Prostate gland (tissue), 2 donors: ENCODE data around the gene GHR. TPM values are rescaled to one million over a fixed set of nuclear protein-coding genes. Genes with fewer than 3 reads are reported as not detected.

Experiments
- DNase-seq: peaks from one replicate; pipeline ENCODE4 v3.0.0-alpha.2; 2019; ENCODE audit warnings: low spot score
- H3K27ac ChIP-seq, 2 donors: fragments of 200-600 bp; sonication (generic); 2 replicates each; pipeline ENCODE4 v1.5.1; 2017 to 2019
- H3K27me3 ChIP-seq: fragments of 200-600 bp; sonication (generic); replicated peaks from 2 replicates; pipeline ENCODE4 v1.5.1; 2019; ENCODE audit not compliant: insufficient read depth
- H3K36me3 ChIP-seq, 2 donors: fragments of 200-600 bp; sonication (generic); 1 replicate in 1 of 2; 2 replicates in 1 of 2; pipeline versions ENCODE4 v1.5.1 to v1.8.1; 2017 to 2019
- H3K4me1 ChIP-seq: fragments of 200-600 bp; sonication (generic); replicated peaks from 2 replicates; pipeline ENCODE4 v1.5.1; 2019
- H3K4me3 ChIP-seq, 2 donors: fragments of 200-600 bp; sonication (generic); 2 replicates each; pipeline ENCODE4 v1.5.1; 2017 to 2019
- H3K9me3 ChIP-seq: fragments of 200-600 bp; sonication (generic); 2 replicates; pipeline ENCODE4 v1.5.1; 2017
- POLR2A ChIP-seq: fragments of 450-650 bp; IDR thresholded peaks from one replicate; pipeline ENCODE4 v1.6.1; 2016; ENCODE audit warnings: antibody characterized with exemption, mild to moderate bottlenecking
- POLR2AphosphoS5 ChIP-seq: sonication (generic); formaldehyde crosslinking; IDR thresholded peaks from one replicate; pipeline ENCODE4 v1.6.1; 2017; ENCODE audit warnings: antibody characterized with exemption
- WGBS: methylation state at CpG from one replicate; pipeline ENCODE4 v1.1.5; 2018; 5-methylcytosine and 5-hydroxymethylcytosine counted together
- intact Hi-C: fragments of 100-400 bp; cut with DNase I; formaldehyde crosslinking; loops from one replicate; pipeline ENCODE4 v1.14.2; 2022
- total RNA-seq, 2 donors: library from RNA; depleted of rRNA; stranded (reverse); fragments of >200 nt; gene quantifications; one replicate each; pipeline ENCODE4 v1.1.0, GENCODE V29; 2016
- TF ChIP-seq, protein P1 (sequence below), 4 experiments: fragments of 200-600 bp in 2 of 4; fragments of 450-650 bp in 2 of 4; sonication (generic) in 2 of 4; IDR thresholded peaks; 1 replicate in 3 of 4; 2 replicates in 1 of 4; pipeline ENCODE4 v1.5.1; 2016 to 2019; ENCODE audit warnings: antibody characterized with exemption in 4 of 4, mild to moderate bottlenecking in 2 of 4, moderate library complexity in 2 of 4

GHR gene
- total RNA-seq, 2 donors from 2014 or later, result 11.8 to 15.5 TPM

GRCh38 chr5:42399702-42400101 is 23.5 kb upstream of the GHR start:
- DNase-seq, result no peak
- Histone ChIP-seq H3K9me3 (no peaks in the 10 kb centered on the region), H3K4me1 (no peaks in the 10 kb centered on the region), H3K4me3 (no peak overlapping the region), H3K27ac (no peak overlapping the region), H3K27me3 (no peaks in the 10 kb centered on the region), H3K36me3 (no peaks in the 10 kb centered on the region)
- WGBS, result 26% methylated on average over 2 of the region's 2 CpGs
- intact Hi-C loops, result no loop called here
- TF ChIP-seq POLR2AphosphoS5, result no peak

DNA sequence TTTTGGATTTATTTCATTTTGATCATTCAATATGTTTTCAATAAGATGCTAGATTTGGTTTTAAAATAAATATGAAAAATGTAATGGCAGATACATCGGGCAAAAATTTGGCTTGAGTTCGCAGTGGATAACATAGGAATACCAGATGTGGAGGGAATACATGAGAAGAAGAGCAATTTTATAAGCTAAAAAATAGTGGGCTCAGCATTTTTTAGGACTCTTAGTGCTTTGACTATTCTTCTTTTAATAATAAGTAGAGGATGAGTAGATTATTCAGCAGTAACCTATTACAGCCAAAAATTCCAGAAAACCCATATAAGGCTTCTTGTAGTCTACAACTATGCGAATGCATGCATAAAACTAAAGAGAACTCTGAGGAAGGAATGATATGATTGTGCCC is 22.8 kb upstream of the GHR start:
- no peaks in the 10 kb centered on the region for H3K36me3 ChIP-seq
- WGBS, result 82% methylated on average over 3 of the region's 3 CpGs
- no peak for TF ChIP-seq POLR2AphosphoS5
- TF ChIP-seq, protein P1, sequence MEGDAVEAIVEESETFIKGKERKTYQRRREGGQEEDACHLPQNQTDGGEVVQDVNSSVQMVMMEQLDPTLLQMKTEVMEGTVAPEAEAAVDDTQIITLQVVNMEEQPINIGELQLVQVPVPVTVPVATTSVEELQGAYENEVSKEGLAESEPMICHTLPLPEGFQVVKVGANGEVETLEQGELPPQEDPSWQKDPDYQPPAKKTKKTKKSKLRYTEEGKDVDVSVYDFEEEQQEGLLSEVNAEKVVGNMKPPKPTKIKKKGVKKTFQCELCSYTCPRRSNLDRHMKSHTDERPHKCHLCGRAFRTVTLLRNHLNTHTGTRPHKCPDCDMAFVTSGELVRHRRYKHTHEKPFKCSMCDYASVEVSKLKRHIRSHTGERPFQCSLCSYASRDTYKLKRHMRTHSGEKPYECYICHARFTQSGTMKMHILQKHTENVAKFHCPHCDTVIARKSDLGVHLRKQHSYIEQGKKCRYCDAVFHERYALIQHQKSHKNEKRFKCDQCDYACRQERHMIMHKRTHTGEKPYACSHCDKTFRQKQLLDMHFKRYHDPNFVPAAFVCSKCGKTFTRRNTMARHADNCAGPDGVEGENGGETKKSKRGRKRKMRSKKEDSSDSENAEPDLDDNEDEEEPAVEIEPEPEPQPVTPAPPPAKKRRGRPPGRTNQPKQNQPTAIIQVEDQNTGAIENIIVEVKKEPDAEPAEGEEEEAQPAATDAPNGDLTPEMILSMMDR (IDR thresholded peaks at IDR 0.05), result no peak
- no peak for TF ChIP-seq POLR2A
- H3K9me3 ChIP-seq, result no peaks in the 10 kb centered on the region
- no peaks in the 10 kb centered on the region for H3K27me3 ChIP-seq
- intact Hi-C loops, result no loop called here
- H3K27ac ChIP-seq, result no peak overlapping the region
- H3K4me3 ChIP-seq, result no peak overlapping the region
- no peaks in the 10 kb centered on the region for H3K4me1 ChIP-seq
- DNase-seq, result no peak

GRCh38 chr5:42403236-42403635 is 20.0 kb upstream of the GHR start:
- Histone ChIP-seq H3K9me3 (no peaks in the 10 kb centered on the region), H3K4me1 (no peaks in the 10 kb centered on the region), H3K27ac (no peak overlapping the region), H3K27me3 (no peaks in the 10 kb centered on the region), H3K4me3 (no peak overlapping the region), H3K36me3 (no peaks in the 10 kb centered on the region)
- intact Hi-C loops, result no loop called here
- 92% methylated on average over 2 of the region's 2 CpGs for WGBS
- DNase-seq, result no peak
- TF ChIP-seq POLR2AphosphoS5, result no peak
- TF ChIP-seq POLR2A, result no peak
- TF ChIP-seq, protein P1 (IDR thresholded peaks at IDR 0.05), result no peak

DNA sequence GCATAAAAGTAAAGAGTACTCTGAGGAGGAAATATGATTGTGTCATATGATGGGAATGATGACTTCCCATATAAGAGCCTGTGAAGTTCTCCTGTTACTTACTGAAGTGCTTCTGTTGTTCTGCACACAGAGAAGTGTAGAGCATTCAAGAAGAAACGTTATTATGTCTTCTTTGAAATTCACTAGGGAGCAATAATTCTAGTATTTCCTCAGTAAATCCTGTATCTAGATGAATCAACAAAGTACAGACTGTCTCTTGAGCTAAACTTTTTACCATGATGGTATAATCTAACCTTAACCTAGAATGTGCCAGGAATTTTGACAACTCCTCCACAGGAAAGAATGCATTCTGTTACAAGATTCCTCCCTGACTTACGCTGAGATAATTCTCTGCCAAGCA is 18.9 kb upstream of the GHR start:
- intact Hi-C loops, result no loop called here

DNA sequence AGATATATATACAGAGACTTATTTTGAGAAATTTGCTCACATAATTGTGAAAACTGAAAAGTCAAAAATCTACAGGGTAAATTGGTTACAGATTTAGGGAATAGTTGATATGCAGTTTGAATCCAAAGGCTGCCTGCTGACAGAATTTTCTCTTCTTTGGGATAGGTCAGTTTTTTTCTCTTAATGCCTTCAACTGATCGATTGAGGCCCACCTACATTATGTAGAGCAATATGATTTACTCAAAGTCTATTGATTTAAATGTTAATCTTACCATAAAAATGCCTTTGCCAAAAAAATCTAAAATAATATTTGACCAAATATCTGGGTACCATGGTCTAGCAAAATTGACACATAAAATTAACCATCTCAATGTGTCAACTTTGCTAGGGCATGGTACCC is 3.9 kb upstream of the GHR start:
- intact Hi-C loops, result no loop called here
- no peak for DNase-seq
- H3K4me1 ChIP-seq, result no peaks in the 10 kb centered on the region

More for the DNA sequence above, 18.9 kb upstream of the GHR start:
- no peak for DNase-seq
- Histone ChIP-seq H3K9me3 (no peaks in the 10 kb centered on the region), H3K4me3 (no peak overlapping the region), H3K4me1 (no peaks in the 10 kb centered on the region), H3K27ac (no peak overlapping the region), H3K36me3 (no peaks in the 10 kb centered on the region), H3K27me3 (no peaks in the 10 kb centered on the region)
- TF ChIP-seq, protein P1 (IDR thresholded peaks at IDR 0.05), result no peak
- TF ChIP-seq POLR2A, result no peak
- WGBS, result 13% methylated on average over 2 of the region's 2 CpGs

More for the DNA sequence above, 3.9 kb upstream of the GHR start:
- no peak overlapping the region for H3K4me3 ChIP-seq
- no peak overlapping the region for H3K27ac ChIP-seq
- 96% methylated on average over 1 of the region's 1 CpG for WGBS
- TF ChIP-seq POLR2A (no peak), POLR2AphosphoS5 (no peak)
- TF ChIP-seq, protein P1 (IDR thresholded peaks at IDR 0.05), result no peak
- H3K36me3 ChIP-seq, result no peaks in the 10 kb centered on the region
- no peaks in the 10 kb centered on the region for H3K27me3 ChIP-seq
- H3K9me3 ChIP-seq, result no peaks in the 10 kb centered on the region
